Lung (tissue), 12 donors: ENCODE measurements around the gene S100A14. TPM values are rescaled to one million over a fixed set of nuclear protein-coding genes. Genes with fewer than 3 reads are reported as not detected.
A peak's percentile ranks its signal among the peaks of the same experiment; 100 is the strongest.
"Not testable (repeated sequence)": the region's sequence is repeated elsewhere in the genome, so short reads cannot be mapped to it uniquely, and the experiment has no call there.

Experiments
- ATAC-seq: fragments of 200-7000 bp; cut with Tn5 transposase; one replicate; pipeline ENCODE4 v1.9.1; 2020; ENCODE audit warnings: moderate number of reproducible peaks; ENCODE audit not compliant: insufficient read depth, low FRiP score
- DNase-seq, 3 donors: peaks; one replicate each; pipeline ENCODE4 v3.0.0-alpha.2; 2013 to 2017
- H3K27ac ChIP-seq, 2 donors: one replicate each; pipeline ENCODE4 v1.5.1; 2013; ENCODE audit warnings: mild to moderate bottlenecking in 2 of 2, moderate library complexity in 2 of 2, control low read depth in 1 of 2, inconsistent platforms in 1 of 2, low read depth in 1 of 2, low read length in 1 of 2
- H3K27me3 ChIP-seq, 3 donors: one replicate each; pipeline ENCODE4 v1.5.1; 2013; ENCODE audit warnings: low read length in 2 of 3; ENCODE audit not compliant: control insufficient read depth in 3 of 3, insufficient read depth in 3 of 3
- H3K36me3 ChIP-seq, 4 donors: one replicate each; pipeline ENCODE4 v1.5.1; 2013; ENCODE audit warnings: low read length in 4 of 4, mild to moderate bottlenecking in 1 of 4, moderate library complexity in 1 of 4; ENCODE audit not compliant: control insufficient read depth in 4 of 4, insufficient read depth in 4 of 4
- H3K4me1 ChIP-seq, 5 donors: one replicate each; pipeline ENCODE4 v1.5.1; 2013; ENCODE audit warnings: low read length in 5 of 5, mild to moderate bottlenecking in 2 of 5, moderate library complexity in 1 of 5; ENCODE audit not compliant: control insufficient read depth in 5 of 5, insufficient read depth in 5 of 5
- H3K4me3 ChIP-seq: one replicate; pipeline ENCODE4 v1.5.1; 2013; ENCODE audit warnings: mild to moderate bottlenecking, control low read depth, moderate library complexity
- H3K9ac ChIP-seq, 2 donors: one replicate each; pipeline ENCODE4 v1.5.1; 2013; ENCODE audit warnings: low read length in 2 of 2, control low read depth in 1 of 2; ENCODE audit not compliant: insufficient read depth in 1 of 2
- H3K9me3 ChIP-seq, 4 donors: one replicate each; pipeline ENCODE4 v1.5.1; 2013; ENCODE audit warnings: low read length in 3 of 4, mild to moderate bottlenecking in 1 of 4, moderate library complexity in 1 of 4; ENCODE audit not compliant: control insufficient read depth in 4 of 4, insufficient read depth in 3 of 4
- WGBS, 2 donors: extraction: QIAGEN DNeasy Blood & Tissue Kit; methylation state at CpG; one replicate each; pipeline ENCODE4 v1.1.7; 2013; 5-methylcytosine and 5-hydroxymethylcytosine counted together
- polyA plus RNA-seq, 2 donors: library from polyadenylated mRNA; stranded (reverse); fragments of 200-250 nt; gene quantifications; one replicate each; pipeline ENCODE4 v1.2.1, GENCODE V29; 2013
- total RNA-seq, 2 donors: library from RNA; depleted of rRNA in 1 of 2; stranded (reverse); fragments of >200 nt in 1 of 2; gene quantifications; one replicate each; pipeline ENCODE4 v1.2.1, GENCODE V29; 2014 to 2021
- TF ChIP-seq, protein P1 (sequence below): IDR thresholded peaks from 2 replicates; pipeline ENCODE4 v1.5.1; 2012; ENCODE audit warnings: mild to moderate bottlenecking; ENCODE audit errors: control extremely low read depth, extremely low read depth
- donor health status: control.
- donor health status: control.
- donor health status: Bipolar disorder and iron deficiency.
- donor health status: healthy.
- donor health status: DM: yes; HTN: yes; CAD: no.

S100A14 gene
- total and polyA plus RNA-seq, 4 donors, result 78.5 to 326 (median 154) TPM

DNA sequence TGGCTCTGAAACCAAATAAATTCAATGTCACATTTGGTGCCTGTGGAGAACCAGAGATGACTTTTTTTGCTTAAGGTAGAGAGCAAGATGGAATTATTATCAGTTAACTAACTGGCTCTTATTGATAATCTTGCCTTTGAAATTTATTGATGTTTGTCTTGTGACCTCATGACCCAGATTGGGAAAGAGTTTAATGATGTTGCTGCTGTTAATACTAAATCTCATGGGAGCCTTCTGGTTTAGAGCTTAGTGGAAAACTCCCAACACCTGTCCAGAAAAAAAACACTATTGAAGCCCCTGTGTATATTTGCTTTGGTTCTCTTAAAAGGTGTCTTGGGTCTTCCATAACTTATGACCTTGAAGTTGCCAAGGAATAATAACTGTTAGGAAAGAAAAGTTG lies 27.7 kb upstream of the S100A14 start:
- TF ChIP-seq, protein P1, sequence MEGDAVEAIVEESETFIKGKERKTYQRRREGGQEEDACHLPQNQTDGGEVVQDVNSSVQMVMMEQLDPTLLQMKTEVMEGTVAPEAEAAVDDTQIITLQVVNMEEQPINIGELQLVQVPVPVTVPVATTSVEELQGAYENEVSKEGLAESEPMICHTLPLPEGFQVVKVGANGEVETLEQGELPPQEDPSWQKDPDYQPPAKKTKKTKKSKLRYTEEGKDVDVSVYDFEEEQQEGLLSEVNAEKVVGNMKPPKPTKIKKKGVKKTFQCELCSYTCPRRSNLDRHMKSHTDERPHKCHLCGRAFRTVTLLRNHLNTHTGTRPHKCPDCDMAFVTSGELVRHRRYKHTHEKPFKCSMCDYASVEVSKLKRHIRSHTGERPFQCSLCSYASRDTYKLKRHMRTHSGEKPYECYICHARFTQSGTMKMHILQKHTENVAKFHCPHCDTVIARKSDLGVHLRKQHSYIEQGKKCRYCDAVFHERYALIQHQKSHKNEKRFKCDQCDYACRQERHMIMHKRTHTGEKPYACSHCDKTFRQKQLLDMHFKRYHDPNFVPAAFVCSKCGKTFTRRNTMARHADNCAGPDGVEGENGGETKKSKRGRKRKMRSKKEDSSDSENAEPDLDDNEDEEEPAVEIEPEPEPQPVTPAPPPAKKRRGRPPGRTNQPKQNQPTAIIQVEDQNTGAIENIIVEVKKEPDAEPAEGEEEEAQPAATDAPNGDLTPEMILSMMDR, result no peak
- Histone ChIP-seq H3K4me3 (no peak overlapping the region), H3K4me1 (peaks cover 0 to 9% (median 0%) of the 10 kb centered on the region in 5 donors), H3K27ac (no peak overlapping the region), H3K9ac (no peak overlapping the region), H3K27me3 (no peaks in the 10 kb centered on the region), H3K36me3 (peaks cover 37 to 54% (median 44%) of the 10 kb centered on the region in 4 donors), H3K9me3 (no peaks in the 10 kb centered on the region)
- DNase-seq (no peak), ATAC-seq (no peak)

DNA sequence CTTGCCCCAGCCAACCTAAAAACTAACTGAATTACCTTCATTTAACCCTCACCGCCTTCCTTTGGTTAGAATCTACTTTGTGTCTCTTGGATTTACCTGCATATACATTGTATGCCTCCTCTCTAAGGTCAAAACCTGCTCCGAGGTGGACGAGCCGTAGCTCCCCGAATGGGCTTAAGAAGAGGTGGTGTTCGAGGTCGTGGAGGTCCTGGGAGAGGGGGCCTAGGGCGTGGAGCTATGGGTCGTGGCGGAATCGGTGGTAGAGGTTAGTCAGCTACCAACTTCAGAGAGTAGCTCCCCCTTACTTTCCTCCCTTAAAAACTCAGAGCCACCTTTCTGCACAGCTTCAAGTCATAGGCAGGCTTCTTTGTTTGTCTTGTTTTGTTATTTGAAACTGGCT lies 27.0 kb upstream of the S100A14 start:
- no peak for DNase-seq
- Histone ChIP-seq H3K27me3 (no peaks in the 10 kb centered on the region), H3K9ac (no peak overlapping the region), H3K4me3 (no peak overlapping the region), H3K36me3 (peaks cover 43 to 59% (median 48%) of the 10 kb centered on the region in 4 donors), H3K27ac (no peak overlapping the region), H3K9me3 (no peaks in the 10 kb centered on the region), H3K4me1 (peaks cover 0 to 11% (median 0%) of the 10 kb centered on the region in 5 donors)
- WGBS, 2 donors, result 93 to 96% methylated on average over 11 of the region's 11 CpGs
- ATAC-seq, result no peak
- TF ChIP-seq, protein P1, result no peak

DNA sequence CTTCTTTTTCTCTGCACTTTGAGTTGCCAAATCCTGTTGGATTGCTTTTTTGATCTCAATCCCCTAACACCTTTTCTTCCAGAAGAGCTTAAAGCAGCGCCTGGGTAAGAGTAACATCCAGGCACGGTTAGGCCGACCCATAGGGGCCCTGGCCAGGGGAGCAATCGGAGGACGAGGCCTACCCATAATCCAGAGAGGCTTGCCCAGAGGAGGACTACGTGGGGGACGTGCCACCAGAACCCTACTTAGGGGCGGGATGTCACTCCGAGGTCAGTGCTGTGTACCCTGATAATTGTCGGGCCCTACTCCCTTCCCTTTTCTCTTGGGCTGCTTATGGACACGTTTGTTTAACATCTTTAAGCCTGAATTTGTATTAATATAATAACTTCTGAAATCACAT lies 26.0 kb upstream of the S100A14 start:
- TF ChIP-seq, protein P1, result no peak
- Histone ChIP-seq H3K4me1 (peaks cover 0 to 11% (median 0%) of the 10 kb centered on the region in 5 donors), H3K36me3 (peaks cover 46 to 67% (median 53%) of the 10 kb centered on the region in 4 donors), H3K27me3 (no peaks in the 10 kb centered on the region), H3K9me3 (no peaks in the 10 kb centered on the region), H3K27ac (no peak overlapping the region), H3K4me3 (no peak overlapping the region), H3K9ac (no peak overlapping the region)
- ATAC-seq, result no peak
- no peak for DNase-seq
- 89 to 93% methylated on average over 11 of the region's 11 CpGs for WGBS, 2 donors

DNA sequence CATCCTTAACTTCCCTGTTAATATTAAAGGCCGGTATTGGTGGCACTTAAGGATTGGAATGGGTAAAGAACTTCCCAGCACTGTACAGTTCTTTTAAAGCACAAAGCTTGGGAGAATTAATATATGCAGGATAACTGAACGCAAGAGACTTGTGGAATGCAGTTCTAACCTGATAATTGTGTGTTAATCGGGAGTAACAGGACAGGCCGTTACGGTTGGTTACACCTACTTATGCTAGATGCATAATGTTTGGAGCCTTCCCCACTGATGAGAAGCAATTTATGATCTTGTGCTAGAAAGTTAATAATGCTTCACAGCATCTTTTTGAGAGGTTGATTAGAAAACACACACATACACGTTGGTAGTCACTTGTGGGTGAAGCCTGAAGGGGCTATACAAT lies 24.7 kb upstream of the S100A14 start:
- Histone ChIP-seq H3K27ac (peak overlapping the region in 1 of 2 donors; percentile 51), H3K4me1 (peaks cover 0 to 15% (median under 1%) of the 10 kb centered on the region in 5 donors), H3K4me3 (no peak overlapping the region), H3K27me3 (no peaks in the 10 kb centered on the region), H3K9ac (peak overlapping the region in 1 of 2 donors; percentile 20), H3K36me3 (peaks cover 50 to 77% (median 61%) of the 10 kb centered on the region in 4 donors), H3K9me3 (no peaks in the 10 kb centered on the region)
- DNase-seq (no peak), ATAC-seq (no peak)
- 77 to 82% methylated on average over 6 of the region's 6 CpGs for WGBS, 2 donors
- TF ChIP-seq, protein P1, result no peak

DNA sequence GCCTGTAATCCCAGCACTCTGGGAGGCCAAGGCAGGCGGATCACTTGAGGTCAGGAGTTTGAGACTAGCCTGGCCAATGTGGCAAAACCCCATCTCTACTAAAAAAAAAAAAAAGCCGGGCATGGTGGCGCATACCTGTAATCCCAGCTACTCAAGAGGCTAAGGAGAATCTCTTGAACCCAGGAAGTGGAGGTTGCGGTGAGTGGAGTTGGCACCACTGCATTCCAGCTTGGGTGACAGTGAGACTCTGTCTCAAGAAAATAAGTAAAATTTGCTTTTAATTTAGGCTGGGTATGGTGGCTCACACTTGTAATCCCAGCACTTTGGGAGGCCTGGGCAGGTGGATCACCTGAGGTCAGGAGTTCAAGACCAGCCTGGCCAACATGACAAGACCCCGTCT lies 24.1 kb upstream of the S100A14 start:
- not testable (repeated sequence) for ATAC-seq, H3K4me3 ChIP-seq, H3K9ac ChIP-seq, H3K27me3 ChIP-seq, H3K9me3 ChIP-seq, DNase-seq
- Histone ChIP-seq H3K36me3 (peaks cover 46 to 70% (median 55%) of the 10 kb centered on the region in 4 donors), H3K4me1 (peaks cover 0 to 15% (median 5%) of the 10 kb centered on the region in 5 donors), H3K27ac (peak overlapping the region in 1 of 2 donors; percentile 59)
- 80 to 97% methylated on average over 5 of the region's 5 CpGs for WGBS, 2 donors
